Measurements from ENCODE around the gene SLC12A5.

DNA sequence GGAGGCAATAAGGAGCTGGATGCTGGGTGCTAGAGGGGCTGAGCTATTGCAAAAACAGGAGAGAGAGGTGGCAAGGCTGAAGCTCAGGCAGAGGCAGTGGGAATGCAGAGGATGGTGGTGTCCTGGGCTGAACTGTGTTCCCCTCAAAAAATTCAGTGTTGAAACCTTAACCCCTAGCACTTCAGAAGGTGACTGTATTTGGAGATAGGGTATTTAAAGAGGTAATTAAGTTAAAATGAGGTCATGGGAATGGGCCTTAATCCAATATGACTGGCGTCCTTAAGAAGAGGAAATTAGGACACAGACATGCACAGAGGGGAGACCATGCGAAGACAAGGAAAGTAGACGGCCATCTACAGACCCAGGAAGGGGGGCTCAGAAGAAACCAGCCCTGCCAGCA lies 31.8 kb upstream of the SLC12A5 start:
- TF ChIP-seq, protein P1, sequence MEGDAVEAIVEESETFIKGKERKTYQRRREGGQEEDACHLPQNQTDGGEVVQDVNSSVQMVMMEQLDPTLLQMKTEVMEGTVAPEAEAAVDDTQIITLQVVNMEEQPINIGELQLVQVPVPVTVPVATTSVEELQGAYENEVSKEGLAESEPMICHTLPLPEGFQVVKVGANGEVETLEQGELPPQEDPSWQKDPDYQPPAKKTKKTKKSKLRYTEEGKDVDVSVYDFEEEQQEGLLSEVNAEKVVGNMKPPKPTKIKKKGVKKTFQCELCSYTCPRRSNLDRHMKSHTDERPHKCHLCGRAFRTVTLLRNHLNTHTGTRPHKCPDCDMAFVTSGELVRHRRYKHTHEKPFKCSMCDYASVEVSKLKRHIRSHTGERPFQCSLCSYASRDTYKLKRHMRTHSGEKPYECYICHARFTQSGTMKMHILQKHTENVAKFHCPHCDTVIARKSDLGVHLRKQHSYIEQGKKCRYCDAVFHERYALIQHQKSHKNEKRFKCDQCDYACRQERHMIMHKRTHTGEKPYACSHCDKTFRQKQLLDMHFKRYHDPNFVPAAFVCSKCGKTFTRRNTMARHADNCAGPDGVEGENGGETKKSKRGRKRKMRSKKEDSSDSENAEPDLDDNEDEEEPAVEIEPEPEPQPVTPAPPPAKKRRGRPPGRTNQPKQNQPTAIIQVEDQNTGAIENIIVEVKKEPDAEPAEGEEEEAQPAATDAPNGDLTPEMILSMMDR (IDR thresholded peaks at IDR 0.05; ENCODE audit: low read depth, low read length, poor library complexity, severe bottlenecking), result no peak
- no peak for TF ChIP-seq EZH2phosphoT487 (IDR thresholded peaks at IDR 0.05; ENCODE audit: borderline replicate concordance, low read length)
